ENCODE results near the gene ARHGAP5. TPM values are rescaled to one million over a fixed set of nuclear protein-coding genes. Genes with fewer than 3 reads are reported as not detected.

The ARHGAP5 gene
- total and polyA plus RNA-seq, 9 of the 15 experiments (the other 6 are each of a cell fraction or from before 2014, with no cell fraction given): 3.1 to 21.8 (median 12.1) TPM

- BruUV-seq (replicated peaks): no TSS peak
- no peak for TF ChIP-seq FOXM1 (IDR thresholded peaks at IDR 0.05; ENCODE audit: low read depth)
- TF ChIP-seq FOXM1 (CRISPR knock-in tag; IDR thresholded peaks at IDR 0.05; ENCODE audit: low read depth): no peak
- Histone ChIP-seq H3K36me3 (ENCODE audit: control insufficient read depth, insufficient read depth, low read length) (no peaks in the 10 kb centered on the region), H4K20me1 (replicated peaks; ENCODE audit: control insufficient read depth, insufficient read depth, low read length) (no peaks in the 10 kb centered on the region), H3K79me2 (ENCODE audit: control insufficient read depth, insufficient read depth, low read length) (no peaks in the 10 kb centered on the region), H3K9me3 (replicated peaks; ENCODE audit: control insufficient read depth, insufficient read depth, low read depth, low read length) (no peaks in the 10 kb centered on the region), H2AFZ (ENCODE audit: low read depth, low read length) (no peak overlapping the region), H3K4me1 (replicated peaks in 1 of 2; ENCODE audit: control insufficient read depth in 2 of 2, insufficient read depth in 2 of 2, low read length in 2 of 2) (no peaks in the 10 kb centered on the region), H3K4me3 (no peak overlapping the region), H3K9ac (ENCODE audit: insufficient read depth in 1 of 2, low read depth in 2 of 2, low read length in 2 of 2) (no peak overlapping the region), H3K27me3 (ENCODE audit: control insufficient read depth in 2 of 2, insufficient read depth in 2 of 2, low read length in 2 of 2) (peaks cover 0 to 7% of the 10 kb centered on the region in 2 experiments; a peak in 1 of 5 replicates), H3K9me1 (ENCODE audit: control insufficient read depth, insufficient read depth, low read length) (no peaks in the 10 kb centered on the region), H3K4me2 (ENCODE audit: insufficient read depth, low read length) (no peak overlapping the region), H3K27ac (ENCODE audit: extremely low read depth, low read depth, low read length) (no peak overlapping the region)
- FAIRE-seq: no peak
- no peak for DNase-seq (ENCODE audit: extremely low read depth in 1 of 4, low spot score in 3 of 4)
- POLR2A ChIA-PET: no interaction called here
- in situ Hi-C loops (cut with MboI) (loop anchor here (25.0 kb wide), 1 partner anchor 411 kb away; no protein-coding TSS in a partner anchor), intact Hi-C loops (cut with micrococcal nuclease) (no loop called here)
- ATAC-seq: no peak
- CTCF ChIA-PET (ENCODE audit: low intra/inter-chr PET ratio): no interaction called here
Observed at GRCh38 chr14:32050878-32051277, 26.2 kb upstream of the ARHGAP5 start.

GRCh38 chr14:32054536-32054935, 22.6 kb upstream of the ARHGAP5 start:
- in situ Hi-C loops (cut with MboI): loop anchor here (25.0 kb wide), 1 partner anchor 408 kb away; no protein-coding TSS in a partner anchor
- Histone ChIP-seq H3K79me2 (ENCODE audit: control insufficient read depth, insufficient read depth, low read length) (no peaks in the 10 kb centered on the region), H3K4me2 (ENCODE audit: insufficient read depth, low read length) (no peak overlapping the region), H3K4me3 (no peak overlapping the region), H3K27me3 (ENCODE audit: control insufficient read depth in 2 of 2, insufficient read depth in 2 of 2, low read length in 2 of 2) (peaks cover 0 to 7% of the 10 kb centered on the region in 2 experiments; a peak in 1 of 5 replicates), H3K4me1 (replicated peaks in 1 of 2; ENCODE audit: control insufficient read depth in 2 of 2, insufficient read depth in 2 of 2, low read length in 2 of 2) (no peaks in the 10 kb centered on the region), H3K9me3 (replicated peaks; ENCODE audit: control insufficient read depth, insufficient read depth, low read depth, low read length) (no peaks in the 10 kb centered on the region), H4K20me1 (replicated peaks; ENCODE audit: control insufficient read depth, insufficient read depth, low read length) (no peaks in the 10 kb centered on the region), H3K9ac (ENCODE audit: insufficient read depth in 1 of 2, low read depth in 2 of 2, low read length in 2 of 2) (no peak overlapping the region), H2AFZ (ENCODE audit: low read depth, low read length) (no peak overlapping the region), H3K9me1 (ENCODE audit: control insufficient read depth, insufficient read depth, low read length) (no peaks in the 10 kb centered on the region), H3K27ac (ENCODE audit: extremely low read depth, low read depth, low read length) (no peak overlapping the region), H3K36me3 (ENCODE audit: control insufficient read depth, insufficient read depth, low read length) (no peaks in the 10 kb centered on the region)
- ATAC-seq (no peak), FAIRE-seq (no peak), DNase-seq (ENCODE audit: extremely low read depth in 1 of 4, low spot score in 3 of 4) (no peak)
- BruUV-seq (replicated peaks): no TSS peak
- ChIA-PET CTCF (ENCODE audit: low intra/inter-chr PET ratio) (no interaction called here), POLR2A (no interaction called here)
- TF ChIP-seq HSF4 (CRISPR knock-in tag; IDR thresholded peaks at IDR 0.05; ENCODE audit: borderline replicate concordance): no peak
- peak; percentile 90 for TF ChIP-seq ZNF431 (CRISPR knock-in tag; IDR thresholded peaks at IDR 0.05)
- no peak for TF ChIP-seq ZBTB2 (IDR thresholded peaks at IDR 0.05)
- intact Hi-C loops (cut with micrococcal nuclease): no loop called here
- WGBS (ENCODE audit: insufficient coverage, low coverage, missing lambda C conversion rate): 27% methylated on average over 5 of the region's 5 CpGs

Measured in K562 (cell line).